K562 (cell line): Measurements from ENCODE around the gene LIG3. TPM values are rescaled to one million over a fixed set of nuclear protein-coding genes. Genes with fewer than 3 reads are reported as not detected.

ENCODE experiments used
- BDP1 ChIP-seq: IDR thresholded peaks from 3 replicates; pipeline ENCODE4 v1.6.1; 2011; ENCODE audit not compliant: insufficient read length, insufficient read depth
- C11orf30 ChIP-seq: fragments of 450-650 bp; IDR thresholded peaks from 2 replicates; pipeline ENCODE4 v1.6.1; 2016; ENCODE audit warnings: low read depth, mild to moderate bottlenecking
- CCNT2 ChIP-seq: IDR thresholded peaks from 2 replicates; pipeline ENCODE4 v1.6.1; 2011; ENCODE audit warnings: borderline replicate concordance, low read depth, mild to moderate bottlenecking, moderate library complexity, mixed read lengths, low read length; ENCODE audit not compliant: insufficient read length; ENCODE audit errors: extremely low read depth
- CSDE1 ChIP-seq, 2 experiments: fragments of 450-650 bp; IDR thresholded peaks; 2 replicates each; pipeline ENCODE4 v1.6.1; 2016; ENCODE audit warnings: mild to moderate bottlenecking in 1 of 2
- CTBP1 ChIP-seq: fragments of 450-650 bp; IDR thresholded peaks from 2 replicates; pipeline ENCODE4 v1.6.1; 2016; ENCODE audit warnings: borderline replicate concordance
- GABPA ChIP-seq: fragments of 200-800 bp; sonication (Bioruptor generic); conservative IDR thresholded peaks from 2 replicates; pipeline ENCODE4 v1.6.1; 2016; ENCODE audit warnings: low read depth, missing genetic modification characterization, missing compliant biosample characterization
- HCFC1 ChIP-seq: IDR thresholded peaks from 2 replicates; pipeline ENCODE4 v1.6.1; 2012; ENCODE audit warnings: low read depth, low read length, improper control_type of control experiment
- MEF2A ChIP-seq: IDR thresholded peaks from 2 replicates; pipeline ENCODE4 v1.6.1; 2011; ENCODE audit warnings: low read depth, mild to moderate bottlenecking, low read length, moderate library complexity; ENCODE audit not compliant: control insufficient read depth
- NFE2 ChIP-seq: IDR thresholded peaks from 2 replicates; pipeline ENCODE4 v1.6.1; 2014; ENCODE audit warnings: antibody characterized with exemption, low read depth
- RHOXF2B ChIP-seq: fragments of 250-450 bp; sonication (Bioruptor Pico); conservative IDR thresholded peaks from 2 replicates; pipeline ENCODE4 v1.5.1; 2021
- SAFB ChIP-seq: fragments of 200-400 bp; formaldehyde crosslinking; IDR thresholded peaks from 2 replicates; pipeline ENCODE4 v1.6.1; 2017; ENCODE audit warnings: low read depth, low read length, borderline replicate concordance
- SIN3A ChIP-seq, 2 experiments: fragments of 150-350 bp in 1 of 2; IDR thresholded peaks; 2 replicates each; pipeline ENCODE4 v1.6.1; 2011 to 2016; ENCODE audit warnings: borderline replicate concordance in 2 of 2, low read depth in 2 of 2, low read length in 2 of 2, mild to moderate bottlenecking in 2 of 2, moderate library complexity in 2 of 2; ENCODE audit not compliant: control insufficient read depth in 1 of 2
- TAF15 ChIP-seq: fragments of 200-400 bp; formaldehyde crosslinking; IDR thresholded peaks from 2 replicates; pipeline ENCODE4 v1.6.1; 2017; ENCODE audit warnings: mild to moderate bottlenecking, low read depth, low read length, moderate library complexity
- THAP7 ChIP-seq: fragments of 250-450 bp; sonication (Bioruptor Pico); IDR thresholded peaks from 2 replicates; pipeline ENCODE4 v1.5.0; 2021
- THRA ChIP-seq: fragments of 450-650 bp; IDR thresholded peaks from 2 replicates; pipeline ENCODE4 v1.6.1; 2017; ENCODE audit warnings: mild to moderate bottlenecking, moderate library complexity
- XRCC4 ChIP-seq: IDR thresholded peaks from one replicate; pipeline ENCODE4 v1.6.1; 2011; ENCODE audit not compliant: insufficient read depth, insufficient read length; ENCODE audit errors: extremely low read depth
- ZBED1 ChIP-seq: IDR thresholded peaks from 2 replicates; pipeline ENCODE4 v1.6.1; 2014
- ZNF316 ChIP-seq: fragments of 450-650 bp; IDR thresholded peaks from 2 replicates; pipeline ENCODE4 v1.6.1; 2016
- polyA plus RNA-seq, 8 experiments: library from polyadenylated mRNA; depleted of rRNA in 4 of 8; stranded (reverse) in 5 of 8; unstranded in 3 of 8; fragments of >200 nt; fragmentation: Nextera tagmentation in 2 of 8; fragmentation: Illumina TruSeq in 1 of 8; extraction: Ambion mirVana in 2 of 8; extraction: Trizol in 1 of 8; gene quantifications; 2 replicates each; pipeline versions ENCODE4 v1.2.1 to v1.2.3, GENCODE V29; 2011 to 2014; ENCODE audit warnings: inconsistent platforms in 1 of 8, missing spikeins in 1 of 8
- total RNA-seq, 7 experiments: library from RNA; depleted of rRNA in 6 of 7; stranded (reverse); fragments of >200 nt in 6 of 7; fragmentation: Illumina TruSeq in 2 of 7; extraction: Trizol in 2 of 7; gene quantifications; 2 replicates each; pipeline versions ENCODE4 v1.2.1 to v1.2.3, GENCODE V29; 2011 to 2021; ENCODE audit warnings: low replicate concordance in 1 of 7
- TF ChIP-seq, protein P1 (sequence below): fragments of 250-450 bp; sonication (Bioruptor Pico); IDR thresholded peaks from 2 replicates; pipeline ENCODE4 v1.8.0; 2022; ENCODE audit warnings: moderate library complexity, mild to moderate bottlenecking, inconsistent platforms
- TF ChIP-seq, protein P2 (sequence below): fragments of 450-650 bp; IDR thresholded peaks from 2 replicates; pipeline ENCODE4 v1.6.1; 2016
- TF ChIP-seq, protein P3 (sequence below): IDR thresholded peaks from 2 replicates; pipeline ENCODE4 v1.6.1; 2011; ENCODE audit not compliant: insufficient read length; ENCODE audit errors: extremely low read depth
- TF ChIP-seq, protein P4 (sequence below): fragments of 450-650 bp; IDR thresholded peaks from 2 replicates; pipeline ENCODE4 v1.6.1; 2018; ENCODE audit warnings: mild to moderate bottlenecking, low read depth; ENCODE audit not compliant: partially characterized antibody

Gene LIG3
- total and polyA plus RNA-seq, 9 of the 15 experiments (the other 6 are each of a cell fraction or from before 2014, with no cell fraction given), result 7.6 to 75.0 (median 43.0) TPM

GRCh38 chr17:34981538-34982241, 1.4 kb downstream of the LIG3 start (continued):
- TF ChIP-seq THRA, result 0 out of 2 replicates have a peak, but pooled peaks have one; percentile 26
- TF ChIP-seq CCNT2, result peak; percentile 44
- TF ChIP-seq SIN3A (IDR thresholded peaks at IDR 0.05; ENCODE audit: borderline replicate concordance in 2 of 2, control insufficient read depth in 1 of 2, low read depth in 2 of 2, low read length in 2 of 2), result no peak
- TF ChIP-seq, protein P1, sequence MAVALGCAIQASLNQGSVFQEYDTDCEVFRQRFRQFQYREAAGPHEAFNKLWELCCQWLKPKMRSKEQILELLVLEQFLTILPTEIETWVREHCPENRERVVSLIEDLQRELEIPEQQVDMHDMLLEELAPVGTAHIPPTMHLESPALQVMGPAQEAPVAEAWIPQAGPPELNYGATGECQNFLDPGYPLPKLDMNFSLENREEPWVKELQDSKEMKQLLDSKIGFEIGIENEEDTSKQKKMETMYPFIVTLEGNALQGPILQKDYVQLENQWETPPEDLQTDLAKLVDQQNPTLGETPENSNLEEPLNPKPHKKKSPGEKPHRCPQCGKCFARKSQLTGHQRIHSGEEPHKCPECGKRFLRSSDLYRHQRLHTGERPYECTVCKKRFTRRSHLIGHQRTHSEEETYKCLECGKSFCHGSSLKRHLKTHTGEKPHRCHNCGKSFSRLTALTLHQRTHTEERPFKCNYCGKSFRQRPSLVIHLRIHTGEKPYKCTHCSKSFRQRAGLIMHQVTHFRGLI (CRISPR knock-in tag), result no peak
- no peak for TF ChIP-seq ZBED1
- no peak; the same call in 1 of the 2 replicates for TF ChIP-seq CTBP1
- no peak for TF ChIP-seq RHOXF2B (CRISPR knock-in tag)
- peak; percentile 45; the same call in 1 of the 2 replicates for TF ChIP-seq GABPA (tag)
- TF ChIP-seq MEF2A, result peak; percentile 91
- TF ChIP-seq, protein P2, sequence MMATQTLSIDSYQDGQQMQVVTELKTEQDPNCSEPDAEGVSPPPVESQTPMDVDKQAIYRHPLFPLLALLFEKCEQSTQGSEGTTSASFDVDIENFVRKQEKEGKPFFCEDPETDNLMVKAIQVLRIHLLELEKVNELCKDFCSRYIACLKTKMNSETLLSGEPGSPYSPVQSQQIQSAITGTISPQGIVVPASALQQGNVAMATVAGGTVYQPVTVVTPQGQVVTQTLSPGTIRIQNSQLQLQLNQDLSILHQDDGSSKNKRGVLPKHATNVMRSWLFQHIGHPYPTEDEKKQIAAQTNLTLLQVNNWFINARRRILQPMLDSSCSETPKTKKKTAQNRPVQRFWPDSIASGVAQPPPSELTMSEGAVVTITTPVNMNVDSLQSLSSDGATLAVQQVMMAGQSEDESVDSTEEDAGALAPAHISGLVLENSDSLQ, result peak; percentile 94
- TF ChIP-seq SAFB, result no peak
- TF ChIP-seq NFE2, result peak; percentile 52; the same call in 1 of the 2 replicates
- no peak for TF ChIP-seq TAF15
- TF ChIP-seq ZNF316, result peak; percentile 77
- no peak for TF ChIP-seq HCFC1
- TF ChIP-seq, protein P3, sequence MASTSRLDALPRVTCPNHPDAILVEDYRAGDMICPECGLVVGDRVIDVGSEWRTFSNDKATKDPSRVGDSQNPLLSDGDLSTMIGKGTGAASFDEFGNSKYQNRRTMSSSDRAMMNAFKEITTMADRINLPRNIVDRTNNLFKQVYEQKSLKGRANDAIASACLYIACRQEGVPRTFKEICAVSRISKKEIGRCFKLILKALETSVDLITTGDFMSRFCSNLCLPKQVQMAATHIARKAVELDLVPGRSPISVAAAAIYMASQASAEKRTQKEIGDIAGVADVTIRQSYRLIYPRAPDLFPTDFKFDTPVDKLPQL, result no peak
- no peak for TF ChIP-seq BDP1
- TF ChIP-seq XRCC4, result no peak
- peak in 1 of 2 experiments; percentile 52; a peak in 1 of 4 replicates for TF ChIP-seq CSDE1 (IDR thresholded peaks at IDR 0.05)
- peak; percentile 73 for TF ChIP-seq C11orf30
- TF ChIP-seq, protein P4, sequence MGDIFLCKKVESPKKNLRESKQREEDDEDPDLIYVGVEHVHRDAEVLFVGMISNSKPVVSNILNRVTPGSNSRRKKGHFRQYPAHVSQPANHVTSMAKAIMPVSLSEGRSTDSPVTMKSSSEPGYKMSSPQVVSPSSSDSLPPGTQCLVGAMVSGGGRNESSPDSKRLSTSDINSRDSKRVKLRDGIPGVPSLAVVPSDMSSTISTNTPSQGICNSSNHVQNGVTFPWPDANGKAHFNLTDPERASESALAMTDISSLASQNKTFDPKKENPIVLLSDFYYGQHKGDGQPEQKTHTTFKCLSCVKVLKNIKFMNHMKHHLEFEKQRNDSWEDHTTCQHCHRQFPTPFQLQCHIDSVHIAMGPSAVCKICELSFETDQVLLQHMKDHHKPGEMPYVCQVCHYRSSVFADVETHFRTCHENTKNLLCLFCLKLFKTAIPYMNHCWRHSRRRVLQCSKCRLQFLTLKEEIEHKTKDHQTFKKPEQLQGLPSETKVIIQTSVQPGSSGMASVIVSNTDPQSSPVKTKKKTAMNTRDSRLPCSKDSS, result no peak
- no peak for TF ChIP-seq THAP7
